ENCODE results near the gene SIGLEC12. TPM values are rescaled to one million over a fixed set of nuclear protein-coding genes. Genes with fewer than 3 reads are reported as not detected.

SIGLEC12 gene
- total and polyA plus RNA-seq, 9 of the 15 experiments (the other 6 are each of a cell fraction or from before 2014, with no cell fraction given): 0.08 to 1.3 (median 0.54) TPM

GRCh38 chr19:51548213-51548651 is 46.6 kb upstream of the SIGLEC12 start (continued):
- TF ChIP-seq MBD1 (CRISPR knock-in tag; IDR thresholded peaks at IDR 0.05) (no peak), RBM22 (IDR thresholded peaks at IDR 0.05; ENCODE audit: low read depth, low read length, poor library complexity, severe bottlenecking) (no peak), TFAP4 (CRISPR knock-in tag; IDR thresholded peaks at IDR 0.05; ENCODE audit: borderline replicate concordance) (peak; percentile 19; the same call in 1 of the 2 replicates), TRIM28 (IDR thresholded peaks at IDR 0.05) (peak; percentile 66), HDGF (IDR thresholded peaks at IDR 0.05) (0 out of 2 replicates have a peak, but pooled peaks have one; percentile 20), CREB5 (CRISPR knock-in tag; IDR thresholded peaks at IDR 0.05) (no peak), ZNF324 (CRISPR knock-in tag; IDR thresholded peaks at IDR 0.05) (no peak), XRCC4 (IDR thresholded peaks at IDR 0.05; ENCODE audit: extremely low read depth, insufficient read depth, insufficient read length) (no peak), SP2 (IDR thresholded peaks at IDR 0.05; ENCODE audit: extremely low read depth, low read depth, low read length, poor library complexity, severe bottlenecking) (no peak), BCLAF1 (IDR thresholded peaks at IDR 0.05; ENCODE audit: borderline replicate concordance in 1 of 2, control insufficient read depth in 1 of 2, low read depth in 2 of 2, low read length in 1 of 2) (0 out of 4 replicates have a peak, but pooled peaks of 1 of the 2 experiments have one; percentile 9), ZBTB49 (CRISPR knock-in tag; IDR thresholded peaks at IDR 0.05; ENCODE audit: borderline replicate concordance) (no peak), ZNF124 (CRISPR knock-in tag; IDR thresholded peaks at IDR 0.05) (no peak), PHTF2 (CRISPR knock-in tag; IDR thresholded peaks at IDR 0.05) (no peak), DIDO1 (tag; IDR thresholded peaks at IDR 0.05; ENCODE audit: low read depth) (no peak), ZNF511 (CRISPR knock-in tag; IDR thresholded peaks at IDR 0.05) (no peak), RBM15 (IDR thresholded peaks at IDR 0.05; ENCODE audit: insufficient read depth, low read length) (no peak), CHD1 (IDR thresholded peaks at IDR 0.05; ENCODE audit: low read length) (no peak), ZNF224 (CRISPR knock-in tag; IDR thresholded peaks at IDR 0.05) (no peak)

Data from K562 (cell line).